ENCODE data around the gene ITGB2.

GRCh38 chr21:44910229-44911067 is 10.3 kb downstream of the ITGB2 start:
- TF ChIP-seq CTCF (IDR thresholded peaks at IDR 0.05), result no peak
- TF ChIP-seq POLR2A (IDR thresholded peaks at IDR 0.05), result no peak
